Dermis microvascular lymphatic vessel endothelial cell (primary cell): ENCODE results near the gene LRIG2. TPM values are rescaled to one million over a fixed set of nuclear protein-coding genes. Genes with fewer than 3 reads are reported as not detected.
"Not testable (repeated sequence)": the region's sequence is repeated elsewhere in the genome, so short reads cannot be mapped to it uniquely, and the experiment has no call there.

Experiments used
- DNase-seq, 2 donors: peaks; one replicate each; pipeline versions ENCODE4 v3.0.0 to v3.0.0-alpha.2; 2010; ENCODE audit warnings: low read depth in 2 of 2
- total RNA-seq: library from RNA; depleted of rRNA; stranded (reverse); fragments of >200 nt; gene quantifications from 2 replicates; pipeline ENCODE4 v1.2.1, GENCODE V29; 2014

The LRIG2 gene
- total RNA-seq, 1 donor from 2014 or later, result 6.4 TPM

DNA sequence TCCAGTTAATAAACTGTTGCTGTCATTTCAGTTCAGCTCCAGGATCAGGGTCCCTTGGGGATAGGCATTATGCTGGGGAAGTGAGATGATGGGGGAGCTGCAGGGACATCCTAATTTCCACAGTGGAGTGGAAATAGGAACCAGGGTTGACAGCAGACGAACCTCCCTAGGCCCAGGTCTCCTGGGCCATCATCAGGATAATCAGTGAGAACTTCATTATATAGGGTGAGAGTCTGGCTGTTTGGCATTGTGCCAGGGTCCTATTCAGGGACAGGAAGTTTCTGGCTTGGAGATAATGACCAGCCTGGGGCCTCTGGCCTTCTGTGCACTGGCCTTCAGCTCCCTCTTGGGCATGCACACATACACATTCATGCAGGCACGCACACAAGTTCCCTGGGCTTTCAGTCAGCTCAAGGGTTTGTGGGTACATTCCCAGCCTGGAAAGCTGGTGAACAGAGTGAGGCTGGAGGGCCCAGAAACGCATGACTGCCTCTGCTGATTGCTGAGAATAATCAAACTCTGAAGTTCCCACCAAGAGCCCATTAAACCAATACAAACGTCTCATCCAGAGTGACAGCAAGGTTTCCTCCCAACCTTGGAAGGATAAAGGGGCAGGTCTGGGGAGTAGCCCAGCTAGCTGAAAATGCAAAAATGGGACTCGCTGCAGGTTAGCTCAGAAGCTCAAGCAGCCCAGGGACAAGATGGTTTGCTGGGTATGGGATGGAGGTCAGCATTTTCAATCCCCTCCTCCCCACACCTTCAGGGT is 13.9 kb upstream of the LRIG2 start:
- peak; percentile 79 to 84 for DNase-seq

DNA sequence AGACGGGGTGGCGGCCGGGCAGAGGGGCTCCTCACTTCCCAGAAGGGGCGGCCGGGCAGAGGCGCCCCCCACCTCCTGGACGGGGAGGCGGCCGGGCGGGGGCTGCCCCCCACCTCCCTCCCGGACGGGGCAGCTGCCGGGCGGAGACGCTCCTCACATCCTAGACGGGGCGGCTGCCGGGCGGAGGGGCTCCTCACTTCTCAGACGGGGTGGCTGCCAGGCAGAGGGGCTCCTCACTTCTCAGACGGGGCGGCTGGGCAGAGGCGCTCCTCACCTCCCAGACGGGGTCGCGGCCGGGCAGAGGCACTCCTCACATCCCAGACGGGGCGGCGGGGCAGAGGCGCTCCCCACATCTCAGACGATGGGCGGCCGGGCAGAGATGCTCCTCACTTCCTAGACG is 9.5 kb upstream of the LRIG2 start:
- not testable (repeated sequence) for DNase-seq

DNA sequence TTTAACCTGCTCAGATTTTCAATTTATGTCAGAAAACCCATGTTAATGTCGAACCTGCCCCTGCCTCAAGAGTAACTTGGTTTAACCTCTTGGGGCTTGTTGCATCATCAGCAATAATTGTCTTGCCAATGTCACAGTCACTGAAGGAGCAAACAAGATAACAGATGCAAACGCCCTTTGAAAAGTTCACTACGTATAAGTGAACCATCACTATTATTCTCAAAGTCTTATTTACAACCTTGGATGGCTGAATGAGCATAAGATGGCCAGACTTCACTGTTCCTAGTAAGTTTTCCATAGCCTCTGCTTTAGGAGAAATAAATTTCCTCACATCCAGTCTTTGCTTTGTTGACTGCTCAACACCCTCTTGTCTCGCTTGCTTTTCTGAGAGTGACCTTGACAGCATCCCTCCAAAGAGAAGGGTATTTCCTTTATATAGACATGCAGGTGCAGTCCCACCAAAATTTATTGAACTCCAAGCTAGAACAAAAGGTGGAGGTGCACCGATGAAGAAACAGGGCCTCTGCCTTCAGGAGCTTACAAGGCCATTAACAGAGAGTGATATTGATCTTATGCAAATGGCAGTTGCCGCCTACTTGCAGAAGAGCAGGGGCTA is 749 bp upstream of the LRIG2 start:
- DNase-seq, result no peak

DNA sequence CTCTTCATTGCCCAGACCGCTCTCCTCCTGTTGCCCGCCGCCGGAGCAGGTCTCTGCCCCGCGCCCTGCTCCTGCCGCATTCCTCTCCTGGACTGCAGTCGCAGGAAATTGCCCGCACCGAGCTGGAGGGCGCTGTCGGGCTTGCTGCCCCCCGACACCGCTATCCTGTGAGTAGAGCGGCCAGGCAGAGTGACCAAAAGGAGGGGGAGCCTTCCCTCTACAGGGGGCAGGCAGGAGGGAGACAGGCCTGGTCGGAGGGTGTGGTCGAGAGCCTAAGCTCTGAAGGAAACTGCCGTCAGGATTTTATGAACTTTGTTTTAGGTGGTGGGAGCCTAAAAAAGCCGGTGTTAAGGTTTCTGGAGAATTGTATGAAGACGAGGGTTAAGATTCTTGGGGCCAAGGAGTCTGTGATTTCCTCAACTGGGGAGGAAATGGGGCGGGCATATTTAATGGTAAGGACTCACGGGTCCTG is 517 bp downstream of the LRIG2 start:
- DNase-seq, result peak in 1 of 2 donors; percentile 74

DNA sequence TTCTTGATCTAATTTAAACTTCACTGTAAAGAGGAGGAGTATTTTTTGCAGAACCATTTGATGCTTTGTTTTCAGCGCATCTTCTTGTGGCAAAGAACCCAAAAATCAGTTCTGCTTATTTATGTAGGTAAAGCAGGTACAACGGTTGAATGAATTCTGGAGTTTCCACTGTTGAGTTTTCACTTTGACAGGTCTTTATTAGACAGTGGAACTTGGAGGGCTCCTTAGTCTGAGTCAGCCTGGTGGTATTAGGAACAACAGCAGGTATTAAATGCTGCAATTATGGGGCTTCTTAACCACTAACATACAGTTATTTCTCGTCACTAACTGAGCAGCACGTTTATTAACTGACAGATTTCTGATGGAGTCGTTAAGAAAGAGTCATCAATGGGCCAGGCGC is 1.2 kb downstream of the LRIG2 start:
- DNase-seq, result no peak

DNA sequence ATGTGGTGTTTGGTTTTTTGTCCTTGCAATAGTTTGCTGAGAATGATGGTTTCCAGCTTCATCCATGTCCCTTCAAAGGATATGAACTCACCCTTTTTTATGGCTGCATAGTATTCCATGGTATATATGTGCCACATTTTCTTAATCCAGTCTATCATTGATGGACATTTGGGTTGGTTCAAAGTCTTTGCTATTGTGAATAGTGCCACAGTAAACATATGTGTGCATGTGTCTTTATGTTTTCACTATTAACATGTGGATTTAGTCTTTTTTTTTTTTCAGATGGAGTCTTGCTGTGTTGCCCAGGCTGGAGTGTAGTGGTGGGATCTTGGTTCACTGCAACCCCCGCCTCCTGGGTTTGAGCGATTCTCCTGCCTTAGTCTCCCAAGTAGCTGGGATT is 5.0 kb downstream of the LRIG2 start:
- not testable (repeated sequence) for DNase-seq

DNA sequence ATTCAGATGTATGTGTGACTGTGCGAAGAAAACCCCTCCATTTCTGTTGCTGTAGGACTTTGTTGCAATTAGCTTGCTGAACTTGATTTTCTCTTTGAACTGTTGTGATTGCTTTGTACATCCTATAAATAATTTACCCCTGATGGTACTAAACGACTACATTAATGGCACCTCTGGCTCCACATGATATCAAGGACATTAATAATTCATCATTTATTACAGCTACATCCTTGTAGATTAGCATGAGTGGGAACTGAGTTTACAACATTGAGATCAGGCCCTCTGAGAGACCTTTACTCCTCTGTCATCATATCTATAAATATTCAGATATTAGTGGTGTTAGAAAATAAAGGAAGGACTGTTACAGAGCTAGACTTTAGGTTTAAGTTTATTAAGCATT is 13.5 kb downstream of the LRIG2 start:
- no peak for DNase-seq

DNA sequence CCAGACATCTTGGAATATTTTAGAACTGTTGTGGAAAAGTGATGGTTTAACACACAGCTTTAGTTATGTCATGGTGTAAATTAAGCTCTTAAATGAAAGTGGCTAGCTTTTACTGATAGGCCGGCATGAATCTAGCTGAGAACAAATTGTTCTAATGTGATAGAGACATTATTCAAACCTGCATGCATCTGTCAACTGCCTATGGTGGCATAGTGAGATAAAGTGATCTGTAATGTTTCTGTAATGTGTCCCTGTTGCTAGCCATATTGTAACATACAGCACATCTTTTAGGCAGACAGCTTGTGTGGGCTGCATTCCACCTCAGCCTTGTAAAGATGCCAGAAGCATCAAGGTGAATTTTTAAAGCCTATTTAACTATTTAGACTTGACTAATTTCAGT is 16.0 kb downstream of the LRIG2 start:
- DNase-seq, result no peak

DNA sequence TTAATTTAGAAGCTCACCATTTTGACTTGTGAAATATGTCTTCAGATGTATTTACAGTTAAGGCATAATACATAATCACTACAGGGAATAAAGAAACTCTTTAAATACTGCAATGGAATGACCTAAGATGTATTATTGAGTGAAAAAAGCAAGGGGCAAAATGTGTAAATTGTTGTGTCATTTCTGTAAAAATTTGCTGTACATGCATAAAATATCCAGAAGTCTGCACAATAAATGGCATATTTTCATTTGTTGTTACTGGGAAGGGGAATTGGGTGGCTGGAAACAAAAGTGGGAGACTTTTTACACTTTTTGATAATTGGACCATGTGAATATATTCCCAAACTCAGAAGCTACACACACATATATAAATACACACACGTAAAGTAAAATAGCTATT is 17.1 kb downstream of the LRIG2 start:
- no peak for DNase-seq

DNA sequence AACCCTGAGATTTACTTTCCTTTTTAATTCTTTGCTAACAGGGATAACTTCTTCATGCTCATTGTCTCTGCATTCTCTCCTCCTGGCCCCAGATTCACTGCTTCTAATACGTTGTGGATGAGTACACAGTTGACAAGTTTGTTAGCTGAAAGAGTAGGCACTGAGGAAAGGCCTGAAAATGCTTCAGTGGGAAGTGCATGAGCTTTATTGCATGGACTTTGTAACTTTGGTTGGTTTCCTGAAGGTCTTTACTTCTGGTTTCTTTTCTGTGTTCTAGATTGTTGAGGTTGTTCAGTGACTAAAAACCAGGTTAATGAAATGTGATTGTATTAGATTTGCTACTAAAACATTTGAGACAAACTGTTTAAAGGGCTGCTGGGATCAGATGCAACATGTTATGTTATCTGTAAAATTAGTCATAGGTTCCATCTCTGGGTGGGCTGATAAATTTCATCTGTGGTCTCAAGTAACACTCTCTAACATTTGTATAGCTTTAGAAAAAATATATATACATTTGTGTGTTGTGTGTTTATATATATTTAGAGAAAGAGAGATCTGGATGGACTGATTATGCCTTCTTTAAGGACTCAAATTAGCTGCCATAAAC is 19.1 kb downstream of the LRIG2 start:
- DNase-seq, result no peak

DNA sequence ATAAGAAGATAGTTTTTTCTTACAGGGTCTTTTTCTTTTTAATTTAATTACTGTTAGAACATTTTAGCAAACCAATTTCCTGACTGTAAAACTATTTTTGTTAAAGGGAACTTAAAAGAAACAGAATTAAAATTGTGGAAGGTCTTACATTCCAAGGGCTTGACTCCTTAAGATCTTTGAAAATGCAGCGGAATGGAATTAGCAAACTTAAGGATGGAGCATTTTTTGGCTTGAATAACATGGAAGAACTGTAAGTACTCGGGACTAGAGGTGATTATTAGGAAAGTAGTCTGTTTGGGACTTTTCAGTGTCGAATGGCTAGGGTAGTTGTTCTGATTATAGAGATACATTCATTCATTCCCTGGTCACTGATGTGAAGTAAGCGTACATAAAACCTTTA is 21.5 kb downstream of the LRIG2 start:
- DNase-seq, result no peak

DNA sequence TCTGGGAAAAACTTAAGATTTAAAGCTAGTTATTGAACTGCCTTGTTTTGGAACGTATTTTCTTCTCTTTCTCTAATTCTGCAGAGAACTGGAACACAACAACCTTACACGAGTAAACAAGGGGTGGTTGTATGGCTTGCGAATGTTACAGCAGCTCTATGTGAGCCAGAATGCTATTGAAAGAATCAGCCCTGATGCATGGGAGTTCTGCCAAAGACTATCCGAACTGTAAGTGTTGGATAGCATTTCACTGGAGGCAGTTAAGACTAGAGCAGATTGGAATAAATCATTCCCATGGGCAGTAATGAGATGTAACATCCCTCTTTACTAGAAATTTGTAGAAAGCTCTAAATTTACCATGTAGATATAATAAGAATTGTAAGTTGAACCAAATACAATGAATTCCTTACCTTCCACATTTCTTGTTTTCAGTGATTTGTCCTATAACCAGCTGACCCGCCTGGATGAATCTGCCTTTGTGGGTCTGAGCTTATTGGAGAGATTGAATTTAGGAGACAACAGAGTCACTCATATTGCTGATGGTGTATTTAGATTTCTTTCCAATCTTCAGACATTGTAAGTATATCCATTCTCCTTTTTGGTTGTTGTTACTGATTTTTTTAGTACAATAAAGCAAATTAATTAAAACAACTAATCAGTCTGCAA is 22.9 kb downstream of the LRIG2 start:
- DNase-seq, result no peak

DNA sequence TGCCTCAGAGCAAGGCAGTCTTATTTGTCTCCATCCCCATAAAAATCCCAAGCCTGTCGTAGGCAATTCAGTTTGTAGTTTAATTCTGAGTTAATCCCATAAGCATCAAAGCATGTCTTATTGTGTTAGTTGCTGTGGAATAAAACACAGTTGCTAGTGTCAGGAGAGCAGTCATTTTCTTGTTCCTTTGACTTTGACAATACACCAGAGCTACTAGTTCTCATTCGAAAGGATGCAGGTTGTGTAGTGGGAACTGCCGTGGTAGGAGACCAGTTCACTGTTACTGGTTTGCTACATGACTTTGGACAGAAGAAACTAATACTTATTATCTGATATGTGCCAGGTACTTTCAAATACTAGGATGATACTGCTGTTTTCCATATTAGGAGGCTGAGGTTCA is 23.5 kb downstream of the LRIG2 start:
- no peak for DNase-seq

DNA sequence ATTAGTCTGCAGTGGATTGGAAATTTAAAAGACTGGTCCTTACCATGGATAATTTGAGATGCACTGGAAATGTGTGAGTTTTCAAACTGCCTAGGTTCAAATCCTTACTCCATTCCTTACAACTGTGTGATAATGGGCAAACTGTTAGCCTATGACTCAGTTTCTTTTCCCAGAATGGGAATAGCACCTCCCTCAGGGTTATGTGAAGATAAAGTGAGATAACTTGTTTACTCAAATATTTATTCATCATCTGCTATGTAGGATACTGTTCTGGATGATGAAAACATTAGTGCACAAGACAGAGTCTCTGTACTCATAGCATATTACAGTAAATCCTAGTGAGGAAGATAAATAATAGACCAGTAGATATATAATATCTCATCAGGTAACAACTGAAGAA is 28.6 kb downstream of the LRIG2 start:
- no peak for DNase-seq

DNA sequence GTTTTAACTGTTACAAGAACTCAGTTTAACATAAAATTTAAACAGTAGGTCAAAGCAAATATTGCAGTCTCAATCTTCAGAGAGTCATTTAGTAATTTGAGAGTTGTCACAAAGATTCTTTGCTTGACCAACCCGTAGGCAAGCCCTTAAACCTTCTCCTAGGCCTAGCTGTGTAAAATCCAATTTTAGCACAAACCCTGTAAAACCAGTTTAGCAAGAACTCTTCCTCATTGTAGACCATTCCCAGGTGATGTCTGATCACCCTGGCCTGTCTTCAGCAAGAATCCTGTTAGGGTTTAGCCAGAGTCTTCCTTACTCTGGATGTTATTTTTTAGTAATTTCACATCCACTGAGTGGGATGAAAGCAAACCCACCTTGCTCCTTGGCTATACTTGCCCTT is 30.1 kb downstream of the LRIG2 start:
- DNase-seq, result no peak

DNA sequence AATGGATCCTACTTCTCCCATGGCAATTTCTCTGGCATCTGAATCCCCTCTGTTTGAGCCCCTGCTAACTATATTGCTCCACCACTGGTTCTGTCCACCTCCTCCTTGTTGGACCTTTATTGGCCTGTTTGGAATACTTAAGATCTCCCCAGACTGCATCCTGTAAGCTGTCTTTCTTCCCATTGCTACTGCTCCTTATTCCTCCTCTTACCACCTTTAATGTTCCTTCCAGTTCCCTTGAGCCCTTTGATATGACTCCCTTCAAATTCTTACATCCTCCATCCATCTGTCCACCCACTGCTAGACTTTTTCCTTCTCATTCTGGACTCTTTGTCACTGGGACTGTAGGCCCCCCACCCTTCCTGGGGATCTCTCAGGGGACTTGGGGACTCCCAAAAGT is 31.0 kb downstream of the LRIG2 start:
- DNase-seq, result no peak

DNA sequence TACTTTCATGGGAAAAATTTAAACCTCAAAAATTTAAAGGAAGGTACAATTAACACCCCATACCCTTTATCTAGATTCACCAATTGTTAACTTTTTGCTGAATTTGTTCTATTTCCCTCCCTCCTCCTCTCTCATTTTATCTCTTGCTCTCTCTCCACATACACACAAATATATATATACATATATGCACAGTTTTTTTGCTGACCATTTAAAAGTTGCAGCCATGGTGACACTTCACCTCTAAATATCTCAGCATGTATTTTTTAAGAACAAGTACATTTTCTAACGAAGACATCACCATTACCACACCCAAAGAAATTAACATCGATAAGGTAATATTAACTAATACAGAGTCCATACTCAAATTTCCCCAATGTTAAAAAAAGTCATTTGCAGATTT is 33.9 kb downstream of the LRIG2 start:
- no peak for DNase-seq

DNA sequence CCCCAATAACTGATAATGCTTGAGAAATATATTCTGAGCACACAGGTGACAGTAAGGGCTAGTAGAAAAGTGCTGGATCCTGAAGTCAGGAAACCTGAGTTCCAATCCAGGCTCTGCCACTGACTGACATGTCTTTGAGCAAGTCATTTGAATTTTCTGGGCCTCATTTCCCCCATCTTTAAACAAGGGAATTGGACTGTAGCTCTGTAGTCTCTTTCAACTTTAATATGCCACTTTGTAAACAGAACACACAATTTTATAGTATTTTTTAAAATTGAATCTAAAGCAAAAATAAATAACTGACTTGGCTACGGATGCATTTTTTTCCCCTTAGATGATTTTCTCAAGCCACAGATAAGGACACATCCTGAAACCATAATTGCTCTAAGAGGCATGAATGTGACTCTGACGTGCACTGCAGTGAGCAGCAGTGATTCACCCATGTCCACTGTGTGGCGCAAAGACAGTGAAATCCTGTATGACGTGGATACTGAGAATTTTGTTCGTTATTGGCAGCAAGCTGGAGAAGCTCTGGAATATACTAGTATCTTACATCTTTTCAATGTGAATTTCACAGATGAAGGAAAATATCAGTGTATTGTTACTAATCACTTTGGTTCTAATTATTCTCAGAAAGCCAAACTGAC is 37.0 kb downstream of the LRIG2 start:
- peak in 1 of 2 donors; percentile 46 for DNase-seq

DNA sequence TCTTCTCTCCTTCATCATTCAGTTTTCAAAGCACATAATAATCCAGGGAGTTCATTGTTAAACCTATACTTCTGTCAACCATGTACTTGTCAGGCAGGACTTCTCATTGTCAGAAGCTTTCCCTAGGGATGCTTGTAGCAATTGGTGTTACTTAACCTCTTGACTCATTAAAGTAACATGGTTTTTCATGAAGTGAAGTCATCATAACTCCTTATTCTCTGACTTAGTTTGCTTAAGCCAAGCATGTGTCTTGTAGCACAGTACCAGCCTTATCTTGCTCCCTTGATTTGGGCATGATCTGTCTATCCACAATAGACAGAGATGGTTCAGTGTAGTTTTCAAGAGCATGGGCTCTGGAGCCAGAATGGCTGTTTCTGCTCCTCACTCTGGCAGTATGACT is 45.3 kb downstream of the LRIG2 start:
- DNase-seq, result no peak

DNA sequence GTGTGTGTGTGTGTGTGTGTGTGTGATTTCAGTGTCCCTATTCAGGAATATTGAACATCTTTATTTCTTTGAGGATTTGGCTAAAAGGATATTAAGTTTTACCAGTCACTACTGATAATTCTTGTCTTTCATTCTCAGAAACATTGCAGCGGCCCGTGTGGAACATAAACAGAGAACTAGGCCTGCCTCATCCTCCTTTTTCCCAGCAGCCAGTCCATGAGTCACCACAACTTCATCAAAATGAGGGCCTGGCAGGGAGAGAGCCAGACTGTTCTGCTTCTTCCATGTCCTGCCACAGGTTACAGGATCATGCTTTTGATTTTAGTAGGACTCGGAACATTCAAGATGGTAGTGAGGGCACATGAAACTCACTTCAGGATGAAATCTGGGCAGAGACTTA is 50.7 kb downstream of the LRIG2 start:
- no peak for DNase-seq

DNA sequence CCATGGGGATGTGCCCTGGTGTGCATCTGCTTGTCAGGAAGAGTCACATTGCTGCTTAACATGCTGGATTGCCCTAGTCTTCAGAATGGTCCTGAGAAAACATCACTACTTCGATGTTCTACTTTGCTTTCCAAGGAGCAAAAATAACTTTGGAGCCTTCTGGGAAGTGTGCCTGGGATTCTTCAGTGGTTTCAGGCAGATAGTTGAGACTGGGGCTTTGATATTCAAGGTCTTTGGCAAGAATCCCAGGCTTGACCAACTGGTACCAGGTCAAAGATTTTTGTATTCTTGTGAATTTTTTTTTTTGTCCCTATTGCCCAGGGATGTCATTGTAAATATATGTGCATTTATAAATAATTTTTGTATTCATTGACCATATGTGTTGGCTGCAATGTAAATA is 51.4 kb downstream of the LRIG2 start:
- no peak for DNase-seq

DNA sequence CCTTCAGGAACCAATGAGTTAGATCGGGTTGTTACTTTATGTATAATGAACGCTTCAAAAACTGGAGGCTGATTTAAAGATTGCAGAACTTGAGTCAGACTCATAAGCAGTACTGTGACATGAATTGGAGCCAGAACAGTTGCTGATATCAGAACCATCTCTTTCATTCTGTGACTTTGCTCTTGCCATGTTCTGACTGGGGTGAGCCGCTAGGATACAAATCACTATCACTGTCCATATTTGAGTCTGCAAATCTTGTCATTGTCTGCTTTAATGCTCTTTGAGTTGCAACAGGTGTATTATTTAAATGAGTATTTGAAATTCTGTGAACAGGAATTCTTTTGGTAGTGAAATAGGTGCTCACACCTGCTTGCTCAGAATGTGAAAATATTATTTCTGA is 52.5 kb downstream of the LRIG2 start:
- DNase-seq, result no peak
